ENCODE measurements around the gene DNAJC16.

DNAJC16 gene

GRCh38 chr1:15603050-15603965 is 76.7 kb downstream of the DNAJC16 start (continued):
- TF ChIP-seq MYNN (tag by site-specific recombination; IDR thresholded peaks at IDR 0.05; ENCODE audit: borderline replicate concordance) (peak; percentile 60; the same call in 1 of the 2 replicates), ZNF670 (tag by site-specific recombination; IDR thresholded peaks at IDR 0.05; ENCODE audit: low read depth) (no peak), PBX3 (CRISPR knock-in tag; IDR thresholded peaks at IDR 0.05) (0 out of 2 replicates have a peak, but pooled peaks have one; percentile 18), SETDB1 (IDR thresholded peaks at IDR 0.05; ENCODE audit: insufficient read length, low read length) (peak; percentile 96), ZBTB17 (tag by site-specific recombination; IDR thresholded peaks at IDR 0.05) (peak; percentile 72), ZNF132 (tag by site-specific recombination; IDR thresholded peaks at IDR 0.05; ENCODE audit: borderline replicate concordance) (no peak), ZBTB20 (tag by site-specific recombination; IDR thresholded peaks at IDR 0.05) (peak; percentile 64; the same call in 1 of the 2 replicates), ZNF785 (tag by site-specific recombination; IDR thresholded peaks at IDR 0.05) (peak; percentile 48; the same call in 1 of the 2 replicates), ZNF660 (tag by site-specific recombination; IDR thresholded peaks at IDR 0.05) (peak; percentile 14), GLIS2 (tag by site-specific recombination; IDR thresholded peaks at IDR 0.05) (peak; percentile 24; the same call in 1 of the 2 replicates), WT1 (tag by site-specific recombination; IDR thresholded peaks at IDR 0.05) (no peak), ZNF157 (tag by site-specific recombination; IDR thresholded peaks at IDR 0.05) (peak; percentile 11; the same call in 1 of the 2 replicates), ZNF704 (tag by site-specific recombination; IDR thresholded peaks at IDR 0.05) (no peak), ZBTB8A (tag by site-specific recombination; IDR thresholded peaks at IDR 0.05) (peak; percentile 37; the same call in 1 of the 2 replicates), ZFP69B (tag by site-specific recombination; IDR thresholded peaks at IDR 0.05) (peak; percentile 48; the same call in 1 of the 2 replicates), SP7 (tag by site-specific recombination; IDR thresholded peaks at IDR 0.05) (peak; percentile 32; the same call in 1 of the 2 replicates), KLF16 (tag by site-specific recombination; IDR thresholded peaks at IDR 0.05) (peak; percentile 11; the same call in 1 of the 2 replicates), ZXDB (tag by site-specific recombination; IDR thresholded peaks at IDR 0.05) (0 out of 2 replicates have a peak, but pooled peaks have one; percentile 10), ZNF600 (tag by site-specific recombination; IDR thresholded peaks at IDR 0.05) (peak; percentile 97), ZNF184 (tag by site-specific recombination; IDR thresholded peaks at IDR 0.05) (no peak), KLF1 (tag by site-specific recombination; IDR thresholded peaks at IDR 0.05) (0 out of 2 replicates have a peak, but pooled peaks have one; percentile 39), ZNF792 (tag by site-specific recombination; IDR thresholded peaks at IDR 0.05) (no peak)
- TF ChIP-seq, protein P1, sequence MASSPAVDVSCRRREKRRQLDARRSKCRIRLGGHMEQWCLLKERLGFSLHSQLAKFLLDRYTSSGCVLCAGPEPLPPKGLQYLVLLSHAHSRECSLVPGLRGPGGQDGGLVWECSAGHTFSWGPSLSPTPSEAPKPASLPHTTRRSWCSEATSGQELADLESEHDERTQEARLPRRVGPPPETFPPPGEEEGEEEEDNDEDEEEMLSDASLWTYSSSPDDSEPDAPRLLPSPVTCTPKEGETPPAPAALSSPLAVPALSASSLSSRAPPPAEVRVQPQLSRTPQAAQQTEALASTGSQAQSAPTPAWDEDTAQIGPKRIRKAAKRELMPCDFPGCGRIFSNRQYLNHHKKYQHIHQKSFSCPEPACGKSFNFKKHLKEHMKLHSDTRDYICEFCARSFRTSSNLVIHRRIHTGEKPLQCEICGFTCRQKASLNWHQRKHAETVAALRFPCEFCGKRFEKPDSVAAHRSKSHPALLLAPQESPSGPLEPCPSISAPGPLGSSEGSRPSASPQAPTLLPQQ (tag by site-specific recombination; IDR thresholded peaks at IDR 0.05) = peak; percentile 78; the same call in 1 of the 2 replicates
- TF ChIP-seq, protein P2, sequence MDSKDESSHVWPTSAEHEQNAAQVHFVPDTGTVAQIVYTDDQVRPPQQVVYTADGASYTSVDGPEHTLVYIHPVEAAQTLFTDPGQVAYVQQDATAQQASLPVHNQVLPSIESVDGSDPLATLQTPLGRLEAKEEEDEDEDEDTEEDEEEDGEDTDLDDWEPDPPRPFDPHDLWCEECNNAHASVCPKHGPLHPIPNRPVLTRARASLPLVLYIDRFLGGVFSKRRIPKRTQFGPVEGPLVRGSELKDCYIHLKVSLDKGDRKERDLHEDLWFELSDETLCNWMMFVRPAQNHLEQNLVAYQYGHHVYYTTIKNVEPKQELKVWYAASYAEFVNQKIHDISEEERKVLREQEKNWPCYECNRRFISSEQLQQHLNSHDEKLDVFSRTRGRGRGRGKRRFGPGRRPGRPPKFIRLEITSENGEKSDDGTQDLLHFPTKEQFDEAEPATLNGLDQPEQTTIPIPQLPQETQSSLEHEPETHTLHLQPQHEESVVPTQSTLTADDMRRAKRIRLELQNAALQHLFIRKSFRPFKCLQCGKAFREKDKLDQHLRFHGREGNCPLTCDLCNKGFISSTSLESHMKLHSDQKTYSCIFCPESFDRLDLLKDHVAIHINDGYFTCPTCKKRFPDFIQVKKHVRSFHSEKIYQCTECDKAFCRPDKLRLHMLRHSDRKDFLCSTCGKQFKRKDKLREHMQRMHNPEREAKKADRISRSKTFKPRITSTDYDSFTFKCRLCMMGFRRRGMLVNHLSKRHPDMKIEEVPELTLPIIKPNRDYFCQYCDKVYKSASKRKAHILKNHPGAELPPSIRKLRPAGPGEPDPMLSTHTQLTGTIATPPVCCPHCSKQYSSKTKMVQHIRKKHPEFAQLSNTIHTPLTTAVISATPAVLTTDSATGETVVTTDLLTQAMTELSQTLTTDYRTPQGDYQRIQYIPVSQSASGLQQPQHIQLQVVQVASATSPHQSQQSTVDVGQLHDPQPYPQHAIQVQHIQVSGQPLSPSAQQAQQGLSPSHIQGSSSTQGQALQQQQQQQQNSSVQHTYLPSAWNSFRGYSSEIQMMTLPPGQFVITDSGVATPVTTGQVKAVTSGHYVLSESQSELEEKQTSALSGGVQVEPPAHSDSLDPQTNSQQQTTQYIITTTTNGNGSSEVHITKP (tag by site-specific recombination; IDR thresholded peaks at IDR 0.05) = no peak
- TF ChIP-seq, protein P3, sequence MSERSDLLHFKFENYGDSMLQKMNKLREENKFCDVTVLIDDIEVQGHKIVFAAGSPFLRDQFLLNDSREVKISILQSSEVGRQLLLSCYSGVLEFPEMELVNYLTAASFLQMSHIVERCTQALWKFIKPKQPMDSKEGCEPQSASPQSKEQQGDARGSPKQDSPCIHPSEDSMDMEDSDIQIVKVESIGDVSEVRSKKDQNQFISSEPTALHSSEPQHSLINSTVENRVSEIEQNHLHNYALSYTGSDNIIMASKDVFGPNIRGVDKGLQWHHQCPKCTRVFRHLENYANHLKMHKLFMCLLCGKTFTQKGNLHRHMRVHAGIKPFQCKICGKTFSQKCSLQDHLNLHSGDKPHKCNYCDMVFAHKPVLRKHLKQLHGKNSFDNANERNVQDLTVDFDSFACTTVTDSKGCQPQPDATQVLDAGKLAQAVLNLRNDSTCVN (tag by site-specific recombination; optimal IDR thresholded peaks at IDR 0.05) = peak; percentile 10
